HG03025 (cell line): ENCODE results near the gene ZNF195.
"Not testable (repeated sequence)": the region's sequence is repeated elsewhere in the genome, so short reads cannot be mapped to it uniquely, and the experiment has no call there.

Experiments used
- ATAC-seq: cut with Tn5 transposase; IDR thresholded peaks from one replicate; pipeline ENCODE4 v1.9.1; 2021; ENCODE audit warnings: mild to moderate bottlenecking, moderate library complexity; ENCODE audit not compliant: unreplicated experiment, low FRiP score

The ZNF195 gene

GRCh38 chr11:3378426-3379423 lies at the start of gene ZNF195:
Gene ZNF195, minus strand, starts transcription at chr11:3379146. Its CDS starts 106 bp downstream, at chr11:3379040.
- peak; percentile 98 for ATAC-seq

DNA sequence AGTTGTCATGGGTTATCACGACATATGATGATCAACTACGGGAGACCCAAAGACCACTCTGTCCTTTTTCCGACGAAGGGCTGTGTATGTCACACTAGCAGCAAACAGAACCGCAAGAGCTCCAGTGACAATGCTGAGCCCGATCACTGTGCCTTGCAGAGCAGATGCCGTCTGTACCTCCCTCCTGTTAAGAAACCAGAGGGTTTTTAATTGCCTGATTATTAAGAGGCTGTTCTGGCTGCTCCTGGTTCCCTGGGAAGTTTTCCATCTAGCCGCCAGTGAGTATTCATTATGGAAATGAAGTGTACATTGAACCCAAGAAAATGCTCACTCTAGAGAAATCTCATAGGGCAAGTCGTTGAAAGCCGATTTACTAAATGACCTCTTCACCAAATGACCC lies 49.1 kb upstream of the ZNF195 start:
- not testable (repeated sequence) for ATAC-seq

- not testable (repeated sequence) for ATAC-seq
Measured at GRCh38 chr11:3426541-3426940, 47.6 kb upstream of the ZNF195 start.

DNA sequence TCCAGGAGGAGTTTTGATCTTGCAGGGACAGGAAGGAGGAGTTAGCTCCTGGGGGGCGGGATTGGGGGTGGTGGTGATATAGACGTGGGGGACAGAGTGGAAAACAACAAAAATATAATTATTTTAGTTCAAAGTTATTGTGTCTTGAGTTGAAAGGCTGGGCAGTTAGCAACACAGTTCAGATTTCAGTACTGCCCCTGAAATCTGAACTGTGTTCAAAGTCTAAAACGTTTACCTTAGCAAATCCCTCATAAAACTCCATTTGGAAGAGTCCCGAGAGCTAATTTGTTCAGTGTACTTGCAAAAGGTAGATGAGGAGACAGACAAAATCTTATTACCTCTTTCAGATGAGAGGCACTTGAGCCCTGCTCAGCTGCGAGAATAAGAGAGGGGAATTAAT lies 45.0 kb upstream of the ZNF195 start:
- ATAC-seq = not testable (repeated sequence)

GRCh38 chr11:3423138-3423731 lies 44.3 kb upstream of the ZNF195 start:
- ATAC-seq = not testable (repeated sequence)

DNA sequence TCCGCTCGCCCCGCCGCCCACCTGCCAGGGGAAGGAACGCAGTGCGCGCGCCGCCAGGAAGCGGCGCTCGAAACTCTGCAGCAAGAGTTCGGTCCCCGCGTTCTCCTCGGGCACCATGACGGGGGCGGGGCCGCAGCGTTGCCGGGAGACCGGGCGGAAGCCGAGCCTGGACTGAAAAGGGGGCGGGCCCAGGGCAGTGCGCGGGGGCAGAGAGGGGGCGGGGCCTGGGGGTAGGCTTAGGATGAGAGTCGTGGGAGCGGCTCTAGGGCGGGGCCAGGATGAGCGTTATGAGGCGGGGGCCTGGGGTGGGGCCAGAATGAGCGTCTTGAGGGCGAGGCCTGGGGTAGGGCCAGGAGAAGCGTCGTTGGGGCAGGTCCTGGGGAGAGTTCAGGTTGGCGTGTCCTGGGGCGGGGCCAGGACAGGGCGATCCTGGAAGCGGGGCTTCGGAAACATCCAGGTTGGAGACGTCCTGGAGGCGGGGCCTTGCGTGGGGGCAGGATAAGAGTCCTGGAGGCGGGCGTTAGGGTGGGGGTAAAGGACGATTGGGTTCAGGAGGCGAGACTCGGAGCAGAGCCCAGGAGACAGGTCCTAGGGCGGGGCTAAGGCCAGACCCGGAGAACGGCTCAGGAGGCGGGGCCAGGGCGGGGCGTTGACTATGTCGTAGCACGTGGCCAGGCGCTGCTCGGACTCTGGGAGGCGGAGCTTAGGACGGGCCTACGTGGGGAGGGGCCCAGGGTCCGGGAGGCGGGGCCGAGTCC lies 43.6 kb upstream of the ZNF195 start:
- peak; percentile 97 for ATAC-seq

DNA sequence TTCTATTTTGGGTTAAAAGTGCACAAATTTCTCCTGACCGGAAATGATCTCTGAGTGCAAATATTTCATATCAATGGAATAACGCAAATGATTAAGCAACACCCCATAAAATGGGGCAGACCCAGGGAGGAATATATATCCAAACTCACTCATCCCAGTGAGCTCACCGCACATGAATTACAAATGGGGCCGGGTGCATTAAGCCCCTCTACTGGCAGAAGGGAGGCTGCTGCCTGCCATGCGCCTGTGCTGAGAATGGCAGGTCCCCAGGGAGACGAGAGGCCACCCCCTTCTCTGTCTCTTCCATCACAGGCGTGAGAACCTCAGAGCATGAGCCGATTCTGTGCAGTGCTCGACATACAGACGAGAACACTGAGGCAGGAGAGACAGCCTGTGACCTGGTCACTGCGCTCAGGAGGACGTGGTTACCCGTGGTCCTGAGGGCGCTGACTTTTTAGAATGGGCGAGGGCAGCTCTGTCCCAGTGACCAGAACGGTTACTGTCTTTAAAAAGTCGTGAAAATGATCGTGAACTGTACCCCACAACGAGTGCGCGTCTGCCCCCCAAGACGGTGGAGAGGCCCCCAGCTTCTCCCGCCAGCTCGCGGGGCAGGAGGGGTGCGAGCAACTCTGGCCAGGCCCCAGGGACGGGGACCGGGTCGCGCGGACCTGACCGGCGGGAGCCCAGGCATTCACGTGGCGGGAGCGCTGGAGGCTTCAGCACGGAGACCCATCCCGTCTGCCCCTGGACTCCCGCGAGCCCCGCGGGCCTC lies 42.8 kb upstream of the ZNF195 start:
- not testable (repeated sequence) for ATAC-seq

GRCh38 chr11:3420281-3421042 lies 41.5 kb upstream of the ZNF195 start:
- not testable (repeated sequence) for ATAC-seq

DNA sequence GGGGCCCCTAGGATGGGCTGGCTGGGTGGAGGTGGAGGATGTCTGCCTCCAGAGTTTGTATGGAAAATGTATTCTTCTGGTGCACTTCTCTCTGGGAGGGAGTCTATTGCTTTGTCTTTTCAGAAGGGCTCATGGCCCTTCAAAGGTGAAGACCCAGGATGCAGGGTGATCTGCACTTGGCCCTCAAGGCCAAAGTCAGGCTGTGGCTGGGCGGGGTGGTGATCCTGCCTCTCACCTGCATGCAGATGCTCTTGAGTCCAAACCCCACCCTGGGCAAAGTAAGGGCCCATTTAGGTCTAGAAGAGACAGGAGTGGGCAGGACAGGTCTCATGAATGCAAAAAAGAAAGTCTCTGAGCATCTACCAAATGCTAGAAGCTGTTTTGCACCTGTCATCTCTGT lies 40.5 kb upstream of the ZNF195 start:
- not testable (repeated sequence) for ATAC-seq

DNA sequence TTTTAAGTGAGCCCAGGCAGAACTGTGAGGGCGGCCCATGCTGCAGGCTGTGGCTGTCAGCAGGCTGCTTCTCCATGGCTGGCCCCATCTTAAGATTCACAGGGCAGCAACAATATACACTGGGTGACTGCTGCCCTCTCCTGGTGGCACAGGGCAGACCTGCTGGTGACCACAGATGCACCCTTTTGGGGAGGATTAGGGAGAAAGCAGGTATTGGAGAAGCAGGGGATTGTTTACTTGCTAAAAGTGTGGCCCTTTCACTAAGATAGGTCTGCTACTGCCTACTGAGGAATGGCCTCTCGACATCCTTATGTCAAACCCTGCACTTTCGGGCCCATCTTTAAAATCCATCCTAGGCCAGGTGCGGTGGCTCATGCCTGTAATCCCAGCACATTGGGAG lies 38.1 kb upstream of the ZNF195 start:
- not testable (repeated sequence) for ATAC-seq

- ATAC-seq = not testable (repeated sequence)
Measured at GRCh38 chr11:3415301-3415700, 36.4 kb upstream of the ZNF195 start.

- not testable (repeated sequence) for ATAC-seq
Measured at GRCh38 chr11:3413666-3414065, 34.7 kb upstream of the ZNF195 start.

- ATAC-seq = no peak
Measured at GRCh38 chr11:3412837-3413236, 33.9 kb upstream of the ZNF195 start.

DNA sequence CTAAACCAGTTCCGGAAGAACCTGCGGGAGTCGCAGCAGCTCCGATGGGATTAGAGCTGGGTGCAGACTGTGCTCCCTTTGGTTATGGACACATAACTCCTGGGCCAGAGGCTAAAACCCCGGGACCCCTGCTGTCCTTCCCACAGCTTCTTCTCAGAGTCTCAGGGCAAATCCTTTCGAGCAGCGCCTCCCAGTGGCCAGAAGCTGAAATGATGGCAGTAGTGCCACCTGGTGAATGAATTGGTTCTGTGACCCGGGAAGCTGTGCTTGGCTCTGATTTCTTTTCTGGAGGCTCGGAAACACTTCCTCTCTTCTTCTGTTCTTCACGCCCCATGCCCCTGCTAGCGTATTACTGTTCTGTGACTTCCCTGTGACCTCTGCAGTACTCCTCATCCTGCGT lies 29.8 kb upstream of the ZNF195 start:
- not testable (repeated sequence) for ATAC-seq

DNA sequence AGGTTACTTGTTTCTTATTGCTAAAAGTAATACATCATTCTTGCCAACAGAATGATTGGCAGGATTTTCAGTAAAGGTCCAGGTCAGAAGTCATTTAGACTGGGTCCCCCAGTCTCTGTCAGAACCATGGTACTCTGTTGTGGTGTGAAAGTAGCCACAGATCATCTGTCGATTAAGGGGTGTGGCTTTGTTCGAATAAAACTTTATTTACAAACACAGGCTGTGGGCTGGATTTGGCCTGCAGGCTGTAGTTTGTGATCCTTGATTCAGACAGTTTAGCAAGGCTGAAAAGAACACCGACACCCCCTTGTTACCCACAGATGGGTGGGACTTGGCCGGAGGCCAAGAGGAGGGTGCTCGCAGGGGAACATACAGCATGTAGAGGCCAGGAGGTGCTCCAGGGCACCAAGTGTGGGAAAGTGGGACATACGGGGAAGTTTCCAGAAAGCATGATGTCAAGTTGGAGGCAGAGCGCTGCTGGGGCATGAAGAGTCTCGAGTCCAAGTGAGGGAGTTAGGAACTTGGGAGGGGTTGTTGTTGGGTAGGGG lies 29.2 kb upstream of the ZNF195 start:
- ATAC-seq = not testable (repeated sequence)

DNA sequence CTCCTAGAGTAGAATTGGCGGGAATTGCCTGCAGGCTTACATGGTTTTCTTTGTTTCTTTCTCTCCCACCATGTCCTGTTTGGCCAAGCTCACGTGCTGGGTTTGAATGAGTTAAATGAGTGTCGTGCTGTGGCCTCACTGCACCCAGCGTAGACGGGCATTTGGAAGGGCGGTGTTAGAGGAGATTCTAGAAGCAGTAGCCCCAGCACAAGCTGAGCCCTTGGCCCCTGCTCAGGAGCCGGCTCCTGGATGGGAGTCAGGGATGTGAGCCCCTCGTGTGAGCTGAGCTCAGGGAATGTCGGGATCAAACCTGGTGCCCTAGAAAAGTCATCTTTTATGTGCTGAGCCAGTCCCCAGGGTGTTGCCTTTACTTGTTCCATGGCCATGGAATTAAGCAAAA lies 28.0 kb upstream of the ZNF195 start:
- ATAC-seq = not testable (repeated sequence)

GRCh38 chr11:3406223-3406875 lies 27.4 kb upstream of the ZNF195 start:
- not testable (repeated sequence) for ATAC-seq
